IMR-90 (cell line): ENCODE measurements around the gene NOP9.

Experiments
- CTCF ChIP-seq: conservative IDR thresholded peaks from 2 replicates; pipeline ENCODE4 v1.5.1; 2012; ENCODE audit warnings: mild to moderate bottlenecking, low read depth, low read length, improper control_type of control experiment
- MAFK ChIP-seq: IDR thresholded peaks from 2 replicates; pipeline ENCODE4 v1.6.1; 2012; ENCODE audit warnings: low read depth, low read length, improper control_type of control experiment

GRCh38 chr14:24293525-24293924 is 6.1 kb upstream of the NOP9 start:
- TF ChIP-seq CTCF (no peak), MAFK (no peak)
